CD8-positive, alpha-beta memory T cell (primary cell): ENCODE results near the gene AGK. TPM values are rescaled to one million over a fixed set of nuclear protein-coding genes. Genes with fewer than 3 reads are reported as not detected.
A peak's percentile ranks its signal among the peaks of the same experiment; 100 is the strongest.
"Not testable (repeated sequence)": the region's sequence is repeated elsewhere in the genome, so short reads cannot be mapped to it uniquely, and the experiment has no call there.

Experiments used
- CTCF ChIA-PET: fragments of 350-600 bp; sonication (Branson Sonifier 250); formaldehyde crosslinking; loops from one replicate; lab custom pipeline; 2021; ENCODE audit warnings: antibody characterized with exemption; lab: Charles Lee
- POLR2A ChIA-PET: fragments of 350-600 bp; sonication (Branson Sonifier 250); formaldehyde crosslinking; loops from one replicate; lab custom pipeline; 2021; ENCODE audit warnings: antibody characterized with exemption; lab: Charles Lee
- DNase-seq, 5 donors: peaks; one replicate each; pipeline versions ENCODE4 v3.0.0 to v3.0.0-alpha.2; 2020 to 2022; ENCODE audit warnings: mixed read lengths in 1 of 5
- H3K27ac ChIP-seq: one replicate; pipeline ENCODE4 v1.7.0; 2013; ENCODE audit warnings: low read depth, mild to moderate bottlenecking, low read length, moderate library complexity
- H3K27me3 ChIP-seq: 2 replicates; pipeline ENCODE4 v1.7.0; 2013; ENCODE audit warnings: low read length, mild to moderate bottlenecking; ENCODE audit not compliant: insufficient read depth, poor library complexity, severe bottlenecking
- H3K36me3 ChIP-seq: 2 replicates; pipeline ENCODE4 v1.7.0; 2013; ENCODE audit warnings: mild to moderate bottlenecking, low read length, moderate library complexity; ENCODE audit not compliant: insufficient read depth
- H3K4me1 ChIP-seq: 2 replicates; pipeline ENCODE4 v1.7.0; 2013; ENCODE audit warnings: mild to moderate bottlenecking, low read length, moderate library complexity; ENCODE audit not compliant: insufficient read depth
- H3K4me3 ChIP-seq: 2 replicates; pipeline ENCODE4 v1.7.0; 2013; ENCODE audit warnings: mild to moderate bottlenecking, low read length
- H3K9me3 ChIP-seq: 2 replicates; pipeline ENCODE4 v1.7.0; 2013; ENCODE audit warnings: mild to moderate bottlenecking, low read length
- H3K27ac Mint-ChIP-seq, 8 donors: one replicate each; pipeline ENCODE4 v1.8.0; 2020 to 2021; ENCODE audit warnings: mixed read lengths in 8 of 8, mild to moderate bottlenecking in 6 of 8, inconsistent platforms in 3 of 8, moderate library complexity in 3 of 8
- H3K27me3 Mint-ChIP-seq, 2 donors: one replicate each; pipeline ENCODE4 v1.8.0; 2020 to 2021; ENCODE audit warnings: mixed read lengths in 2 of 2, mild to moderate bottlenecking in 1 of 2, moderate library complexity in 1 of 2
- H3K36me3 Mint-ChIP-seq, 3 donors: one replicate each; pipeline ENCODE4 v1.8.0; 2020 to 2021; ENCODE audit warnings: mixed read lengths in 3 of 3, inconsistent platforms in 1 of 3, mild to moderate bottlenecking in 1 of 3
- H3K4me1 Mint-ChIP-seq, 3 donors: one replicate each; pipeline ENCODE4 v1.8.0; 2020 to 2021; ENCODE audit warnings: mixed read lengths in 3 of 3, inconsistent platforms in 1 of 3, mild to moderate bottlenecking in 1 of 3
- H3K4me3 Mint-ChIP-seq, 7 donors: one replicate each; pipeline ENCODE4 v1.8.0; 2020 to 2021; ENCODE audit warnings: mixed read lengths in 7 of 7, mild to moderate bottlenecking in 6 of 7, moderate library complexity in 4 of 7, inconsistent platforms in 2 of 7
- H3K9me3 Mint-ChIP-seq, 5 donors: one replicate each; pipeline ENCODE4 v1.8.0; 2020 to 2022; ENCODE audit warnings: mixed read lengths in 5 of 5, mild to moderate bottlenecking in 3 of 5, moderate library complexity in 2 of 5, inconsistent platforms in 1 of 5
- polyA plus RNA-seq: library from polyadenylated mRNA; unstranded; fragments of 300-500 nt; fragmentation: Illumina TruSeq; gene quantifications from one replicate; pipeline ENCODE4 v1.2.3, GENCODE V29; 2021
- total RNA-seq, 2 experiments: library from RNA; stranded (reverse); gene quantifications; one replicate each; pipeline ENCODE4 v1.2.3, GENCODE V29; 2021

The AGK gene
- total and polyA plus RNA-seq, 3 experiments from 2014 or later, result 42.8 to 94.3 (median 88.5) TPM

- CTCF ChIA-PET, result interaction anchor here (0.8 to 1.0 kb wide), 2 partner anchors 12 to 35 kb away, joined by 3 to 4 read pairs; no protein-coding TSS in a partner anchor
- peaks cover 19 to 56% (median 47%) of the 10 kb centered on the region in 3 donors for H3K4me1 Mint-ChIP-seq
Observed at GRCh38 chr7:141689072-141689825, 138.0 kb downstream of the AGK start.

GRCh38 chr7:141691540-141691939 lies 140.3 kb downstream of the AGK start:
- Histone ChIP-seq H3K36me3 (no peaks in the 10 kb centered on the region), H3K27me3 (no peaks in the 10 kb centered on the region), H3K4me3 (no peak overlapping the region), H3K4me1 (no peaks in the 10 kb centered on the region), H3K27ac (no peak overlapping the region), H3K9me3 (no peaks in the 10 kb centered on the region)
- Mint-ChIP-seq H3K4me1 (peaks cover 33 to 79% (median 62%) of the 10 kb centered on the region in 3 donors), H3K36me3 (peaks cover 0 to 28% (median 7%) of the 10 kb centered on the region in 3 donors), H3K9me3 (no peaks in the 10 kb centered on the region), H3K4me3 (no peak overlapping the region), H3K27me3 (no peaks in the 10 kb centered on the region), H3K27ac (no peak overlapping the region)
- no peak for DNase-seq
- ChIA-PET CTCF (no interaction called here), POLR2A (no interaction called here)

More at GRCh38 chr7:141689072-141689825, 138.0 kb downstream of the AGK start:
- H3K4me1 ChIP-seq, H3K27ac ChIP-seq, POLR2A ChIA-PET, DNase-seq, H3K4me3 ChIP-seq, H3K9me3 ChIP-seq, H3K36me3 ChIP-seq, H3K27me3 Mint-ChIP-seq, H3K27me3 ChIP-seq, H3K9me3 Mint-ChIP-seq: not testable (repeated sequence)
- Mint-ChIP-seq H3K27ac (peak overlapping the region in 1 of 8 donors; percentile 17), H3K4me3 (peak overlapping the region in 1 of 7 donors; percentile 41), H3K36me3 (peaks cover 0 to 33% (median 18%) of the 10 kb centered on the region in 3 donors)

GRCh38 chr7:141691961-141692360 lies 140.8 kb downstream of the AGK start:
- Mint-ChIP-seq H3K9me3 (no peaks in the 10 kb centered on the region), H3K4me1 (peaks cover 36 to 80% (median 60%) of the 10 kb centered on the region in 3 donors), H3K27me3 (no peaks in the 10 kb centered on the region), H3K4me3 (no peak overlapping the region), H3K27ac (no peak overlapping the region), H3K36me3 (peaks cover 0 to 27% (median 7%) of the 10 kb centered on the region in 3 donors)
- Histone ChIP-seq H3K4me1 (no peaks in the 10 kb centered on the region), H3K27me3 (no peaks in the 10 kb centered on the region), H3K36me3 (no peaks in the 10 kb centered on the region), H3K9me3 (no peaks in the 10 kb centered on the region), H3K4me3 (no peak overlapping the region), H3K27ac (no peak overlapping the region)
- DNase-seq, result no peak
- POLR2A ChIA-PET, result no interaction called here
- CTCF ChIA-PET, result no interaction called here

- Histone ChIP-seq H3K27me3 (no peaks in the 10 kb centered on the region), H3K27ac (no peak overlapping the region), H3K4me1 (peaks cover 4% of the 10 kb centered on the region), H3K9me3 (no peaks in the 10 kb centered on the region), H3K36me3 (no peaks in the 10 kb centered on the region), H3K4me3 (no peak overlapping the region)
- POLR2A ChIA-PET, result no interaction called here
- no peak for DNase-seq
- Mint-ChIP-seq H3K27ac (peak overlapping the region in 1 of 8 donors; percentile 52), H3K27me3 (no peaks in the 10 kb centered on the region), H3K9me3 (no peaks in the 10 kb centered on the region), H3K4me1 (peaks cover 45 to 85% (median 68%) of the 10 kb centered on the region in 3 donors), H3K4me3 (no peak overlapping the region), H3K36me3 (peaks cover 0 to 30% (median 9%) of the 10 kb centered on the region in 3 donors)
- CTCF ChIA-PET, result interaction anchor here (1.0 kb wide), 1 partner anchor 45 kb away, joined by 3 read pairs; the partner anchor contains the start of gene SSBP1
Observed at GRCh38 chr7:141693082-141693481, 141.9 kb downstream of the AGK start.

GRCh38 chr7:141695803-141696289 lies 144.6 kb downstream of the AGK start:
- POLR2A ChIA-PET, result no interaction called here

GRCh38 chr7:141696348-141696747 lies 145.1 kb downstream of the AGK start:
- DNase-seq, result no peak
- CTCF ChIA-PET, result interaction anchor here (1.7 kb wide), 1 partner anchor 42 kb away, joined by 5 read pairs; the partner anchor contains the start of gene SSBP1
- Mint-ChIP-seq H3K27ac (peak overlapping the region in 2 of 8 donors; percentile 23 to 26), H3K9me3 (no peaks in the 10 kb centered on the region), H3K4me3 (no peak overlapping the region), H3K4me1 (peaks cover 68 to 91% (median 81%) of the 10 kb centered on the region in 3 donors), H3K27me3 (no peaks in the 10 kb centered on the region), H3K36me3 (peaks cover 0 to 27% (median 11%) of the 10 kb centered on the region in 3 donors)
- no peaks in the 10 kb centered on the region for H3K27me3 ChIP-seq
- no peaks in the 10 kb centered on the region for H3K36me3 ChIP-seq
- no peak overlapping the region for H3K27ac ChIP-seq
- H3K4me3 ChIP-seq, result no peak overlapping the region
- POLR2A ChIA-PET, result no interaction called here
- no peaks in the 10 kb centered on the region for H3K9me3 ChIP-seq
- peaks cover 29% of the 10 kb centered on the region for H3K4me1 ChIP-seq

More at GRCh38 chr7:141695803-141696289, 144.6 kb downstream of the AGK start:
- Histone ChIP-seq H3K36me3 (no peaks in the 10 kb centered on the region), H3K27me3 (no peaks in the 10 kb centered on the region), H3K27ac (no peak overlapping the region), H3K4me3 (no peak overlapping the region), H3K4me1 (peaks cover 28% of the 10 kb centered on the region), H3K9me3 (no peaks in the 10 kb centered on the region)
- Mint-ChIP-seq H3K9me3 (no peaks in the 10 kb centered on the region), H3K27ac (peak overlapping the region in 1 of 8 donors; percentile 6), H3K4me3 (no peak overlapping the region), H3K4me1 (peaks cover 65 to 88% (median 76%) of the 10 kb centered on the region in 3 donors), H3K27me3 (no peaks in the 10 kb centered on the region), H3K36me3 (peaks cover 0 to 26% (median 11%) of the 10 kb centered on the region in 3 donors)
- no peak for DNase-seq
- CTCF ChIA-PET, result interaction anchor here (1.7 kb wide), 1 partner anchor 43 kb away, joined by 5 read pairs; the partner anchor contains the start of gene SSBP1

GRCh38 chr7:141697211-141697871 lies 146.1 kb downstream of the AGK start:
- Histone ChIP-seq H3K4me1 (peaks cover 30% of the 10 kb centered on the region), H3K9me3 (no peaks in the 10 kb centered on the region), H3K4me3 (no peak overlapping the region), H3K27ac (no peak overlapping the region), H3K36me3 (no peaks in the 10 kb centered on the region), H3K27me3 (no peaks in the 10 kb centered on the region)
- no peaks in the 10 kb centered on the region for H3K9me3 Mint-ChIP-seq
- H3K27me3 Mint-ChIP-seq, result peaks cover 0 to under 1% of the 10 kb centered on the region in 2 donors
- ChIA-PET CTCF (no interaction called here), POLR2A (no interaction called here)
- peak overlapping the region in 1 of 7 donors; percentile 42 for H3K4me3 Mint-ChIP-seq
- no peak for DNase-seq
- peak overlapping the region in 4 of 8 donors; percentile 23 to 89 (median 68) for H3K27ac Mint-ChIP-seq
- H3K36me3 Mint-ChIP-seq, result peaks cover 0 to 27% (median 11%) of the 10 kb centered on the region in 3 donors
- peaks cover 65 to 84% (median 78%) of the 10 kb centered on the region in 3 donors for H3K4me1 Mint-ChIP-seq
